BLaER1 (cell line): ENCODE measurements around the gene TOX3.
A peak's percentile ranks its signal among the peaks of the same experiment; 100 is the strongest.

Experiments used
- H3K27ac ChIP-seq: shearing (Covaris generic); formaldehyde crosslinking; 2 replicates; pipeline ENCODE4 v1.8.1; 2022
- H3K27me3 ChIP-seq: shearing (Covaris generic); formaldehyde crosslinking; 2 replicates; pipeline ENCODE4 v1.8.1; 2022
- H3K36me3 ChIP-seq: shearing (Covaris generic); formaldehyde crosslinking; 2 replicates; pipeline ENCODE4 v1.8.1; 2022
- H3K4me1 ChIP-seq: shearing (Covaris generic); formaldehyde crosslinking; 2 replicates; pipeline ENCODE4 v1.8.1; 2022
- H3K4me2 ChIP-seq: shearing (Covaris generic); formaldehyde crosslinking; 2 replicates; pipeline ENCODE4 v1.8.1; 2022
- H3K4me3 ChIP-seq: shearing (Covaris generic); formaldehyde crosslinking; 2 replicates; pipeline ENCODE4 v1.8.1; 2022
- H3K9ac ChIP-seq: shearing (Covaris generic); formaldehyde crosslinking; 2 replicates; pipeline ENCODE4 v1.8.1; 2022
- H3K9me3 ChIP-seq: shearing (Covaris generic); formaldehyde crosslinking; 2 replicates; pipeline ENCODE4 v1.8.1; 2022
- H4K20me1 ChIP-seq: shearing (Covaris generic); formaldehyde crosslinking; 2 replicates; pipeline ENCODE4 v1.8.1; 2022
- Cebpa-rat ChIP-seq: shearing (Covaris generic); IDR thresholded peaks from 2 replicates; pipeline ENCODE4 v1.8.1; 2022

The TOX3 gene

DNA sequence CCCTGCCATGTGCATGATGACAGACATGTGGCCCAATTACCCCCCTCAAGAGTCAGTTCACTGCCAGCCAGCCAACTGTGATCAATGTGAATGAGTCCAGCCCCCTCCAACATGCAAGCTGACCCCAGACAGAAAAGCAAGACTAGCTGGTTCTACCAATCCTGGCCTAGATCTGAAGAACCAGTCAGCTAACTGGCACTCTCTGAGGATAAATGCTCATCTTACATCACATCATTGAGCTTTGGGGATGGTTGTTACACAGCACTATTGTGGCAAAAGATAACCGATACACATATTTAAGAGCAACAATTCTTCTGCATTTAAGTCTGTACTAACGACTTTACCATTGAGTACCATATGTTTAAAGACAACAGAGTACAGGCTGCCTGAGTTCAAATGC, 106.7 kb downstream of the TOX3 start:
- Histone ChIP-seq H4K20me1 (no peaks in the 10 kb centered on the region), H3K9ac (no peak overlapping the region)

DNA sequence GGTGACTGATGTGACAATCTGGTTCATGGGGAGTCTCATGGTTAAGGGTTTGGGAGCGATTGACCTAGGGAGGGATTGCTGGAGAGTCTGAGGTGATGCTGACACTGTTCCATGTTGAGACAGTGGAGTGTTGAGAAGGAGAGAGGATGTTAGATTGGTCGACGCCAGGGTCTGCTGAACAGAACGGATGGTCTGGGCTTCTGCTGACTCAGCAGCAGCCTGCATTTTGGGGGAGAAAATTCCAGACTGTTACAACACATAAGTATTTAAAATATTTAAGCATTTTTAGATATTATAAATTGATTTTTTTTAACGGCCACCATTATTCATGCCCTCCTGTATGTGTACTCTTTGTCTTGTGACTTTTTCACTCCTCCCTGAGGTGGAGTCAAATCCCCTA, 107.2 kb downstream of the TOX3 start:
- Histone ChIP-seq H3K4me2 (no peak overlapping the region), H3K9ac (no peak overlapping the region), H3K9me3 (no peaks in the 10 kb centered on the region), H3K27me3 (no peaks in the 10 kb centered on the region), H4K20me1 (no peaks in the 10 kb centered on the region), H3K4me3 (no peak overlapping the region), H3K4me1 (peaks cover 17% of the 10 kb centered on the region), H3K36me3 (peaks cover 18% of the 10 kb centered on the region), H3K27ac (no peak overlapping the region)
- TF ChIP-seq Cebpa-rat, result no peak

More for the DNA sequence above, 106.7 kb downstream of the TOX3 start:
- Histone ChIP-seq H3K36me3 (peaks cover 18% of the 10 kb centered on the region), H3K27ac (no peak overlapping the region), H3K4me1 (peaks cover 12% of the 10 kb centered on the region), H3K4me2 (no peak overlapping the region), H3K4me3 (no peak overlapping the region), H3K27me3 (no peaks in the 10 kb centered on the region), H3K9me3 (no peaks in the 10 kb centered on the region)
- no peak for TF ChIP-seq Cebpa-rat

DNA sequence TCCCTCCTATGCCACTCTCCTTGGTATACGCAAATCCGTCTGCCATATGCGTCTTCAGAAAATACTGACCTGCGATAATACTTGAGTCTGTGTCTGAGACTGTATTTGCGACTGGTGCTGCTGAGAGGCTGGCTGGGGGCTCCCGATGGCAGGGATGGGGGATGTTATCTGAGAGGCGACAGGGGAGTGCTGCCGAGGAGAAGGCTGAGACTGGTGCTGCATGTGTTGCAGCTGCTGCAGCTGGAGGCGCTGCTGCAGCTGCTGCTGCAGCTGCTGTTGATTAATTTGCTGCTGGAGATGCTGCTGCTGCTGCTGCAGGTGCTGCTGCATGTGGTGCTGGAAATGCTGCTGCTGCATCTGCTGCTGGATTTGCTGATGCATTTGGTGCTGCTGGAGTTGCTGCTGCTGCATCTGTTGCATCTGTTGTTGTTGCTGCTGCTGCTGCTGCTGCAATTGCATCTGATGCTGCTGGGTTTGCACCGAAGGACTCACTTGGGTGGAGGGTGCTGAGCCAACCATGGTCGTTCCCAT, 107.7 kb downstream of the TOX3 start:
- no peaks in the 10 kb centered on the region for H3K27me3 ChIP-seq
- no peak overlapping the region for H3K4me2 ChIP-seq
- H4K20me1 ChIP-seq, result no peaks in the 10 kb centered on the region
- no peak for TF ChIP-seq Cebpa-rat
- H3K9me3 ChIP-seq, result no peaks in the 10 kb centered on the region
- H3K9ac ChIP-seq, result no peak overlapping the region
- H3K4me3 ChIP-seq, result no peak overlapping the region
- no peak overlapping the region for H3K27ac ChIP-seq
- H3K4me1 ChIP-seq, result peaks cover 17% of the 10 kb centered on the region
- H3K36me3 ChIP-seq, result peaks cover 18% of the 10 kb centered on the region

DNA sequence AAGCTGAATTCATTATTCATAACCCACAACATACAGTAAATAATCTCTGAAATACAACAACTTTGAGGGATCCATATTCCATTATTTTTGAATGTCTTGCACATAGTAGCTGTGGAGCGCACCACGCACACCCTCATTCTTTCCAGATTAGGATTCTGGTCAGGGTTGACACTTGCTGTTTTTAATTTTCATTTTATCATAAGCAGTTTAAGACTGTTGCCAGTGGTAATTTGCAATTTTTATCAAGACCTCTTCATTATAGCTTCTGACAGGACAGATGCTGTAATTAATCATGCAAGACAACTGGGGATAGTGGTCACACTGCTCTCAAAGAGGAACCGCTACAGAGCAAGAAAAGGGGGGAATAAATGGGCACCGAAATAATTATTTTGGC, 109.7 kb downstream of the TOX3 start:
- no peak for TF ChIP-seq Cebpa-rat
- H3K36me3 ChIP-seq, result peaks cover 15% of the 10 kb centered on the region
- H4K20me1 ChIP-seq, result no peaks in the 10 kb centered on the region
- H3K27ac ChIP-seq, result no peak overlapping the region
- no peak overlapping the region for H3K4me2 ChIP-seq
- H3K4me3 ChIP-seq, result no peak overlapping the region
- no peaks in the 10 kb centered on the region for H3K9me3 ChIP-seq
- no peak overlapping the region for H3K9ac ChIP-seq
- no peaks in the 10 kb centered on the region for H3K27me3 ChIP-seq
- peaks cover 17% of the 10 kb centered on the region for H3K4me1 ChIP-seq

DNA sequence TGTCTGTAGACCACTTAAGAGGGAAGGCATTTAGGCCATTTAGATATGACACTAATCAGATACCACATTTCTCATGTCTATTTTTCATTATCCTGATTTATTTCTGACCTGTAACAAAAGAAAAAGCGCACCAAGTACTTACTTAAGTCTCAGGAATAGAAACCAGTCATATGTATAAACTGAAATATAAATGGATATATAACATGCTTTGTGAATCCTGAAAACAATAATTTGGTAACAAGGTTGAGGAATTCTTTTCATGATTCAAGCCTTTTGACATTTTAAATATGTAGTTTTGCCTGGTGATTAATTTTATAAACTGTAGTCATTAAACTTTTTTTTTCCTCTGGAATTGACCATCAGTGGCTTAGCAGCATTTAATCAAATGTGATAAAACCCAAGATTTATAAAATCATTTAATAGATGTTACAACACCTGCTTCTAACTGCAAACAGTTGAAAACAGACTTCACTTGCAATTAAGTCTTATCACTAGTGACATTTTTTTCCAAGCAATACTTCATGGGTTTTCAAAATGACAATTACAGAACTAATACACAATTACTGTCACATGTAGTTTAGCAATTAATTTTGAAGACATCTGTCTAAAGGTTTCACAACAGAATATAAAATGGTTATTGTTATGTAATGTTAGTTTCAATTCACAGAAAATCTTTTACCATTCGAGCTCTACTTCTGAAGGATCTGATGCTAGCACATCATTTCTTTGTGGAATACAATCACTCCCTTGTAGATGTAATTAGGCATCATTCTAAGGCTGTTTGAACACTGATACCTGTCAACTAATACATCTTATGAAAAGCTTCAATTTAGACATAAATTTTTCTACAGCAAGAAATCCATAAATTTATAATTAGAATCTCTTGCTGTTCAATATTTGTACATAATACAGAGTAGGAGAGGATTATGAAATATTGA, 110.3 kb downstream of the TOX3 start:
- H3K9me3 ChIP-seq, result no peaks in the 10 kb centered on the region
- peak overlapping the region; percentile 28; the same call in 1 of the 2 replicates for H3K27ac ChIP-seq
- no peak overlapping the region for H3K9ac ChIP-seq
- no peak for TF ChIP-seq Cebpa-rat
- no peaks in the 10 kb centered on the region for H3K27me3 ChIP-seq
- peaks cover 17% of the 10 kb centered on the region for H3K4me1 ChIP-seq
- H3K36me3 ChIP-seq, result peaks cover 15% of the 10 kb centered on the region
- no peak overlapping the region for H3K4me3 ChIP-seq
- no peak overlapping the region; the same call in 1 of the 2 replicates for H3K4me2 ChIP-seq
- no peaks in the 10 kb centered on the region for H4K20me1 ChIP-seq

DNA sequence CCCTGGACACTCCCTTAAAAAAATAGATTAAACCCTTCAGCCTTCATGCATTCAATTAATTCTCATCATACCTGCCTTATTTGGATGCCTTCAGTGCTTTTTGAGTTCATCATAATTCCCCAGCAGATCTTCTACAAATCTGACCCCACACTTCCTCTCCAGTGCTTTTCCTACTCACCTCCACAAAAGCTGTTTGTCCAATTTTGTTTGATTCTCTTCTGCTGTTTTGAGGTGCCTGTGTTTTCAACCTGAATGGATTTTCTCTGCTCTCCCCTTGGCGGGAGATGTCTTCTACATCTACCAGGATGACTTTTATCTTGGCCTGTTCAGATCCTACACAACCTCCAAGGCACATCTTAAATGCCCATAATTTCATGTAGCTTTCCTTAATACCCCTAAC, 112.7 kb downstream of the TOX3 start:
- no peak overlapping the region for H3K4me3 ChIP-seq
- no peak overlapping the region for H3K4me2 ChIP-seq

DNA sequence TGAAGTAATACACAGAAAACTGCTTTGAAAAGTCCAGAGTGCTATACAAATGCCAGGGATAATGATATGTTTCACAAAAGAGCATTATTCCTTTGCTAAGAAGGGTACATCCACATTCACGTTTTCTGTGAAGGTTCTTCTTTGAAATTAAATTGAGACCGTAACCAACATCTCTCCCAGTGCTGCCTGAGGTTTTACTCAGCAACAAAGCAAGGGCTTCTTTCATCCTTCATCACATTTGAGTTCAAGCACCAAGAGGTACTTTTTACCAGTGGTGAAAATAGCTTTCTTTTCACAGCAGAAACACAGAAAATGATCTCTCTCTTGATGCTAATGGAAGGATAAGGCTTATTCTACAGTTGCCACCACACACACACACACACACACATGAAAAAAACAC, 113.3 kb downstream of the TOX3 start:
- no peak overlapping the region for H3K4me2 ChIP-seq
- H4K20me1 ChIP-seq, result no peaks in the 10 kb centered on the region
- H3K27me3 ChIP-seq, result no peaks in the 10 kb centered on the region
- no peak overlapping the region for H3K9ac ChIP-seq
- no peaks in the 10 kb centered on the region for H3K36me3 ChIP-seq
- H3K4me3 ChIP-seq, result no peak overlapping the region
- no peaks in the 10 kb centered on the region for H3K9me3 ChIP-seq
- peaks cover 17% of the 10 kb centered on the region for H3K4me1 ChIP-seq
- TF ChIP-seq Cebpa-rat, result no peak
- no peak overlapping the region for H3K27ac ChIP-seq

More for the DNA sequence above, 112.7 kb downstream of the TOX3 start:
- H3K9ac ChIP-seq, result no peak overlapping the region
- no peak overlapping the region for H3K27ac ChIP-seq
- no peaks in the 10 kb centered on the region for H3K27me3 ChIP-seq
- no peaks in the 10 kb centered on the region for H3K9me3 ChIP-seq
- TF ChIP-seq Cebpa-rat, result no peak
- H3K4me1 ChIP-seq, result peaks cover 17% of the 10 kb centered on the region
- H3K36me3 ChIP-seq, result peaks cover 4% of the 10 kb centered on the region
- H4K20me1 ChIP-seq, result no peaks in the 10 kb centered on the region

DNA sequence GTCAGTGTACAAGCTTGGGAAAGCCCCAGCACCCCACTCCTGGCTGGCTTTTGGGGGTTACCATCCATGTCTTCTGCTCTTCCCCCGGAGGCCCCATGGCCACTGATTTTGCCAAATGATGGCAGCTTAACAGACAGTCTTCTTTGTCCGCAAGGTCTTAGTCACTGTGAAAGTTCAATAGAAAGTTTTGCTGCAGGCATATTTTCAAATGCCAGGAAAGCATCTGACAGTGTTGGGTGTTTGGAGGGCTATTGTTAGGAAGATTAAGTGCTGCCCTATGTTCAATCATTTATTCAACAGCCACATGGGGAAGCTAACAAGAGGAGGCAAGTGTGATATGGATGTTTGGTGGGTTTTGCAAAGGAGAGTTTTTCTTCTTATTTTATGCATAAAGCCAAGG, 122.4 kb downstream of the TOX3 start:
- no peaks in the 10 kb centered on the region for H3K36me3 ChIP-seq
- TF ChIP-seq Cebpa-rat, result no peak
- H4K20me1 ChIP-seq, result no peaks in the 10 kb centered on the region
- no peak overlapping the region for H3K4me3 ChIP-seq
- H3K4me2 ChIP-seq, result no peak overlapping the region
- H3K9me3 ChIP-seq, result no peaks in the 10 kb centered on the region
- H3K4me1 ChIP-seq, result no peaks in the 10 kb centered on the region
- no peaks in the 10 kb centered on the region for H3K27me3 ChIP-seq
- no peak overlapping the region for H3K9ac ChIP-seq
- H3K27ac ChIP-seq, result no peak overlapping the region

DNA sequence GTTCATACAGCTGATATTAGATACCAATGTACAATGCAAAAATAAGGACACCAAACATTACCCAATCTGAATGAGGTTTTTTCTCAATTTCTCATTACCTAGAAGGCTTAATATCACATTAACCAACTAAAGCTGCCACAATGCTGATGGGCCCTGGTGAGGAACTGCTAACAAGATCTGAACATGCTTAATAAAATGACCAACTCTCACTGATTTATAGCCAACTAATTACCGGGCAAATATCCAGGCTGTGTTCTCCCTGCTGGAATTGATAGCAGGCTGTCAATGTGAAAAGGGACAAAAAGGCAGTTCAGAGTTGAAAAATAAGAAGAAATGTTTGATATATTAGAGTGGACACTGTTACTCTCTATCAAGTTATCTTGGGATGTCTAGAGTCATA, 124.6 kb downstream of the TOX3 start:
- Histone ChIP-seq H3K9me3 (no peaks in the 10 kb centered on the region), H3K27me3 (no peaks in the 10 kb centered on the region), H4K20me1 (no peaks in the 10 kb centered on the region), H3K4me1 (no peaks in the 10 kb centered on the region), H3K4me3 (no peak overlapping the region), H3K9ac (no peak overlapping the region), H3K4me2 (no peak overlapping the region), H3K36me3 (no peaks in the 10 kb centered on the region), H3K27ac (no peak overlapping the region)
- no peak for TF ChIP-seq Cebpa-rat

DNA sequence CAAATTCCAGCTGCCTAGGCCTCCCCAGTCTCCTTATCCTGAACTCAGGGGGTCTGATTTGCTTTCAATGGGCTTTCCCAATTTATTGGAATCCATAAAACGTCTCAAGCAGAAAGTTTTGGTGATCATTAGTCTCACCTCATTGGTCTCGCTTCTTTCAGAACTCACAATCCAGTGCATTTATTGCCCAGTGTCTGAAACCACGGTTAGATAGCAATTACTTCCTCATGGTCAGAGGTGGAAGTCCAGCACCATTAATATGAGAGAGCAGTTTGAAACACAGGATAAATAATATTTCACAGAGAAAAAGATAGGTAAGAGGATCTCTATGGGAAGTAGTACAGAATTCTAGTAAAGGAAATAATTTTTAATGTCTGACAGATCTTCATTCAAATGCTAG, 128.7 kb downstream of the TOX3 start:
- no peak for TF ChIP-seq Cebpa-rat
- Histone ChIP-seq H3K4me3 (no peak overlapping the region), H3K9ac (no peak overlapping the region), H3K36me3 (no peaks in the 10 kb centered on the region), H3K4me1 (no peaks in the 10 kb centered on the region), H3K9me3 (no peaks in the 10 kb centered on the region), H4K20me1 (no peaks in the 10 kb centered on the region), H3K27ac (no peak overlapping the region), H3K4me2 (no peak overlapping the region), H3K27me3 (no peaks in the 10 kb centered on the region)
